Measurements from ENCODE around the gene LRTM1.

The LRTM1 gene

GRCh38 chr3:54895613-54896012 lies 32.2 kb downstream of the LRTM1 start:
- no peak for DNase-seq (ENCODE audit: low read depth in 2 of 2, low spot score in 1 of 2)

- DNase-seq (ENCODE audit: low read depth in 2 of 2, low spot score in 1 of 2), result no peak
These were observed 35.7 kb downstream of the LRTM1 start for GRCh38 chr3:54892168-54892567.

GRCh38 chr3:54891540-54891897 lies 36.3 kb downstream of the LRTM1 start:
- DNase-seq (ENCODE audit: low read depth in 2 of 2, low spot score in 1 of 2), result no peak

- DNase-seq (ENCODE audit: low read depth in 2 of 2, low spot score in 1 of 2), result no peak
These were observed 38.1 kb downstream of the LRTM1 start for GRCh38 chr3:54889731-54890130.

- no peak for DNase-seq (ENCODE audit: low read depth in 2 of 2, low spot score in 1 of 2)
These were observed 39.0 kb downstream of the LRTM1 start for GRCh38 chr3:54888873-54889272.

GRCh38 chr3:54888162-54888561 lies 39.7 kb downstream of the LRTM1 start:
- no peak for DNase-seq (ENCODE audit: low read depth in 2 of 2, low spot score in 1 of 2)

GRCh38 chr3:54882129-54882833 lies 45.6 kb downstream of the LRTM1 start:
- no peak for DNase-seq (ENCODE audit: low read depth in 2 of 2, low spot score in 1 of 2)

- DNase-seq (ENCODE audit: low read depth in 2 of 2, low spot score in 1 of 2), result no peak
These were observed 49.7 kb downstream of the LRTM1 start for GRCh38 chr3:54878145-54878544.

- DNase-seq (ENCODE audit: low read depth in 2 of 2, low spot score in 1 of 2), result no peak
These were observed 50.1 kb downstream of the LRTM1 start for GRCh38 chr3:54877730-54878129.

GRCh38 chr3:54876694-54877093 lies 51.2 kb downstream of the LRTM1 start:
- no peak for DNase-seq (ENCODE audit: low read depth in 2 of 2, low spot score in 1 of 2)

GRCh38 chr3:54875596-54876268 lies 52.1 kb downstream of the LRTM1 start:
- DNase-seq (ENCODE audit: low read depth in 2 of 2, low spot score in 1 of 2), result no peak

GRCh38 chr3:54874816-54875556 lies 52.9 kb downstream of the LRTM1 start:
- no peak for DNase-seq (ENCODE audit: low read depth in 2 of 2, low spot score in 1 of 2)

- no peak for DNase-seq (ENCODE audit: low read depth in 2 of 2, low spot score in 1 of 2)
These were observed 54.5 kb downstream of the LRTM1 start for GRCh38 chr3:54873059-54874010.

- no peak for DNase-seq (ENCODE audit: low read depth in 2 of 2, low spot score in 1 of 2)
These were observed 56.0 kb downstream of the LRTM1 start for GRCh38 chr3:54871867-54872266.

GRCh38 chr3:54870423-54870822 lies 57.4 kb downstream of the LRTM1 start:
- DNase-seq (ENCODE audit: low read depth in 2 of 2, low spot score in 1 of 2), result no peak
